ENCODE measurements around the gene PRDM16.

The PRDM16 gene

GRCh38 chr1:3357526-3358297, 288.7 kb downstream of the PRDM16 start:
- no peaks in the 10 kb centered on the region for H3K9me3 ChIP-seq (ENCODE audit: control insufficient read depth in 2 of 2, low read length in 2 of 2)
- H3K36me3 ChIP-seq (ENCODE audit: control insufficient read depth in 2 of 2, insufficient read depth in 2 of 2, low read length in 2 of 2) = no peaks in the 10 kb centered on the region
- H3K27me3 ChIP-seq (ENCODE audit: control insufficient read depth in 2 of 2, insufficient read depth in 2 of 2, low read length in 2 of 2) = no peaks in the 10 kb centered on the region
- H3K27ac ChIP-seq (ENCODE audit: low read depth in 2 of 2, low read length in 2 of 2) = no peak overlapping the region
- H3K9ac ChIP-seq (ENCODE audit: low read depth in 1 of 2, low read length in 2 of 2) = no peak overlapping the region
- no peak overlapping the region for H3K4me3 ChIP-seq (ENCODE audit: low read length in 2 of 2)
- H3K4me1 ChIP-seq (ENCODE audit: control insufficient read depth in 2 of 2, insufficient read depth in 2 of 2, low read length in 2 of 2) = peaks cover 0 to 9% of the 10 kb centered on the region in 2 donors

GRCh38 chr1:3359351-3359750, 290.3 kb downstream of the PRDM16 start:
- Histone ChIP-seq H3K27me3 (ENCODE audit: control insufficient read depth in 2 of 2, insufficient read depth in 2 of 2, low read length in 2 of 2) (no peaks in the 10 kb centered on the region), H3K4me3 (ENCODE audit: low read length in 2 of 2) (no peak overlapping the region), H3K4me1 (ENCODE audit: control insufficient read depth in 2 of 2, insufficient read depth in 2 of 2, low read length in 2 of 2) (peaks cover 0 to 6% of the 10 kb centered on the region in 2 donors), H3K36me3 (ENCODE audit: control insufficient read depth in 2 of 2, insufficient read depth in 2 of 2, low read length in 2 of 2) (no peaks in the 10 kb centered on the region), H3K27ac (ENCODE audit: low read depth in 2 of 2, low read length in 2 of 2) (no peak overlapping the region), H3K9ac (ENCODE audit: low read depth in 1 of 2, low read length in 2 of 2) (no peak overlapping the region), H3K9me3 (ENCODE audit: control insufficient read depth in 2 of 2, low read length in 2 of 2) (no peaks in the 10 kb centered on the region)

GRCh38 chr1:3359756-3360440, 290.9 kb downstream of the PRDM16 start:
- no peaks in the 10 kb centered on the region for H3K27me3 ChIP-seq (ENCODE audit: control insufficient read depth in 2 of 2, insufficient read depth in 2 of 2, low read length in 2 of 2)
- H3K9ac ChIP-seq (ENCODE audit: low read depth in 1 of 2, low read length in 2 of 2) = no peak overlapping the region
- H3K27ac ChIP-seq (ENCODE audit: low read depth in 2 of 2, low read length in 2 of 2) = no peak overlapping the region
- no peak overlapping the region for H3K4me3 ChIP-seq (ENCODE audit: low read length in 2 of 2)
- H3K36me3 ChIP-seq (ENCODE audit: control insufficient read depth in 2 of 2, insufficient read depth in 2 of 2, low read length in 2 of 2) = no peaks in the 10 kb centered on the region
- peaks cover 0 to 6% of the 10 kb centered on the region in 2 donors for H3K4me1 ChIP-seq (ENCODE audit: control insufficient read depth in 2 of 2, insufficient read depth in 2 of 2, low read length in 2 of 2)
- H3K9me3 ChIP-seq (ENCODE audit: control insufficient read depth in 2 of 2, low read length in 2 of 2) = no peaks in the 10 kb centered on the region

GRCh38 chr1:3360646-3361257, 291.7 kb downstream of the PRDM16 start:
- Histone ChIP-seq H3K36me3 (ENCODE audit: control insufficient read depth in 2 of 2, insufficient read depth in 2 of 2, low read length in 2 of 2) (no peaks in the 10 kb centered on the region), H3K9me3 (ENCODE audit: control insufficient read depth in 2 of 2, low read length in 2 of 2) (no peaks in the 10 kb centered on the region), H3K4me1 (ENCODE audit: control insufficient read depth in 2 of 2, insufficient read depth in 2 of 2, low read length in 2 of 2) (peaks cover 3 to 6% of the 10 kb centered on the region in 2 donors), H3K27ac (ENCODE audit: low read depth in 2 of 2, low read length in 2 of 2) (no peak overlapping the region), H3K27me3 (ENCODE audit: control insufficient read depth in 2 of 2, insufficient read depth in 2 of 2, low read length in 2 of 2) (no peaks in the 10 kb centered on the region), H3K9ac (ENCODE audit: low read depth in 1 of 2, low read length in 2 of 2) (no peak overlapping the region), H3K4me3 (ENCODE audit: low read length in 2 of 2) (no peak overlapping the region)

- Histone ChIP-seq H3K27me3 (ENCODE audit: control insufficient read depth in 2 of 2, insufficient read depth in 2 of 2, low read length in 2 of 2) (no peaks in the 10 kb centered on the region), H3K4me1 (ENCODE audit: control insufficient read depth in 2 of 2, insufficient read depth in 2 of 2, low read length in 2 of 2) (peaks cover 5 to 6% of the 10 kb centered on the region in 2 donors), H3K4me3 (ENCODE audit: low read length in 2 of 2) (no peak overlapping the region), H3K36me3 (ENCODE audit: control insufficient read depth in 2 of 2, insufficient read depth in 2 of 2, low read length in 2 of 2) (no peaks in the 10 kb centered on the region), H3K9ac (ENCODE audit: low read depth in 1 of 2, low read length in 2 of 2) (no peak overlapping the region), H3K9me3 (ENCODE audit: control insufficient read depth in 2 of 2, low read length in 2 of 2) (no peaks in the 10 kb centered on the region), H3K27ac (ENCODE audit: low read depth in 2 of 2, low read length in 2 of 2) (no peak overlapping the region)
These were observed 294.0 kb downstream of the PRDM16 start for GRCh38 chr1:3363023-3363422.

GRCh38 chr1:3363756-3364155, 294.8 kb downstream of the PRDM16 start:
- no peak overlapping the region for H3K27ac ChIP-seq (ENCODE audit: low read depth in 2 of 2, low read length in 2 of 2)
- no peaks in the 10 kb centered on the region for H3K36me3 ChIP-seq (ENCODE audit: control insufficient read depth in 2 of 2, insufficient read depth in 2 of 2, low read length in 2 of 2)
- peaks cover 5 to 6% of the 10 kb centered on the region in 2 donors for H3K4me1 ChIP-seq (ENCODE audit: control insufficient read depth in 2 of 2, insufficient read depth in 2 of 2, low read length in 2 of 2)
- no peaks in the 10 kb centered on the region for H3K27me3 ChIP-seq (ENCODE audit: control insufficient read depth in 2 of 2, insufficient read depth in 2 of 2, low read length in 2 of 2)
- H3K9me3 ChIP-seq (ENCODE audit: control insufficient read depth in 2 of 2, low read length in 2 of 2) = no peaks in the 10 kb centered on the region
- no peak overlapping the region for H3K4me3 ChIP-seq (ENCODE audit: low read length in 2 of 2)
- H3K9ac ChIP-seq (ENCODE audit: low read depth in 1 of 2, low read length in 2 of 2) = no peak overlapping the region

GRCh38 chr1:3364551-3364950, 295.5 kb downstream of the PRDM16 start:
- Histone ChIP-seq H3K9me3 (ENCODE audit: control insufficient read depth in 2 of 2, low read length in 2 of 2) (no peaks in the 10 kb centered on the region), H3K36me3 (ENCODE audit: control insufficient read depth in 2 of 2, insufficient read depth in 2 of 2, low read length in 2 of 2) (no peaks in the 10 kb centered on the region), H3K4me1 (ENCODE audit: control insufficient read depth in 2 of 2, insufficient read depth in 2 of 2, low read length in 2 of 2) (peaks cover 3 to 7% of the 10 kb centered on the region in 2 donors), H3K27ac (ENCODE audit: low read depth in 2 of 2, low read length in 2 of 2) (no peak overlapping the region), H3K4me3 (ENCODE audit: low read length in 2 of 2) (no peak overlapping the region), H3K27me3 (ENCODE audit: control insufficient read depth in 2 of 2, insufficient read depth in 2 of 2, low read length in 2 of 2) (no peaks in the 10 kb centered on the region), H3K9ac (ENCODE audit: low read depth in 1 of 2, low read length in 2 of 2) (no peak overlapping the region)

- no peaks in the 10 kb centered on the region for H3K9me3 ChIP-seq (ENCODE audit: control insufficient read depth in 2 of 2, low read length in 2 of 2)
- H3K4me3 ChIP-seq (ENCODE audit: low read length in 2 of 2) = no peak overlapping the region
- H3K27ac ChIP-seq (ENCODE audit: low read depth in 2 of 2, low read length in 2 of 2) = no peak overlapping the region
- no peaks in the 10 kb centered on the region for H3K36me3 ChIP-seq (ENCODE audit: control insufficient read depth in 2 of 2, insufficient read depth in 2 of 2, low read length in 2 of 2)
- H3K27me3 ChIP-seq (ENCODE audit: control insufficient read depth in 2 of 2, insufficient read depth in 2 of 2, low read length in 2 of 2) = no peaks in the 10 kb centered on the region
- peaks cover 0 to 7% of the 10 kb centered on the region in 2 donors for H3K4me1 ChIP-seq (ENCODE audit: control insufficient read depth in 2 of 2, insufficient read depth in 2 of 2, low read length in 2 of 2)
- no peak overlapping the region for H3K9ac ChIP-seq (ENCODE audit: low read depth in 1 of 2, low read length in 2 of 2)
These were observed 296.0 kb downstream of the PRDM16 start for GRCh38 chr1:3364983-3365382.

- Histone ChIP-seq H3K36me3 (ENCODE audit: control insufficient read depth in 2 of 2, insufficient read depth in 2 of 2, low read length in 2 of 2) (no peaks in the 10 kb centered on the region), H3K9ac (ENCODE audit: low read depth in 1 of 2, low read length in 2 of 2) (no peak overlapping the region), H3K4me1 (ENCODE audit: control insufficient read depth in 2 of 2, insufficient read depth in 2 of 2, low read length in 2 of 2) (peaks cover 0 to 7% of the 10 kb centered on the region in 2 donors), H3K27me3 (ENCODE audit: control insufficient read depth in 2 of 2, insufficient read depth in 2 of 2, low read length in 2 of 2) (no peaks in the 10 kb centered on the region), H3K4me3 (ENCODE audit: low read length in 2 of 2) (no peak overlapping the region), H3K27ac (ENCODE audit: low read depth in 2 of 2, low read length in 2 of 2) (no peak overlapping the region), H3K9me3 (ENCODE audit: control insufficient read depth in 2 of 2, low read length in 2 of 2) (no peaks in the 10 kb centered on the region)
These were observed 296.6 kb downstream of the PRDM16 start for GRCh38 chr1:3365523-3366125.

Data from mucosa of rectum (tissue), 2 donors.